Measurements from ENCODE around the gene CNGA3.

Gene CNGA3

DNA sequence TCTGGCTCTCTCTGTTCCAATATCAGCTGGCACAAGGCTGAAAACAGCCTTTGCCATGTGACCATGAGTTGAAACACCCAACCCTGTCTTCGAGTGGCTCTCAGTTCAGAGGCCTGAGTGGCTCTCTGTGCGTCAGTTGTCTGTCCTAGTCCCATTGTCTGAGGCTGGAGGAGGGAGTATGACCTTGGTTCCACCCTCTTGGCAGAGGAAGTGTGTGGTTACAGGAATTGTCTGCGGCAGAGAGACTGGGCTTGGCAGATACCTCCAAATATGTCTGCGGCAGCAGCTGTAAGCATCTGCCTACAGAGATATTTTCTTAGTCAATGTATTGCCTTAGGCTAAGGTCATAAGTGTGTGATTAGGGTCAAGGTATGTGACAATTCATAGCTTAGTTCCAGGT, 32.6 kb downstream of the CNGA3 start:
- DNase-seq, result no peak

DNA sequence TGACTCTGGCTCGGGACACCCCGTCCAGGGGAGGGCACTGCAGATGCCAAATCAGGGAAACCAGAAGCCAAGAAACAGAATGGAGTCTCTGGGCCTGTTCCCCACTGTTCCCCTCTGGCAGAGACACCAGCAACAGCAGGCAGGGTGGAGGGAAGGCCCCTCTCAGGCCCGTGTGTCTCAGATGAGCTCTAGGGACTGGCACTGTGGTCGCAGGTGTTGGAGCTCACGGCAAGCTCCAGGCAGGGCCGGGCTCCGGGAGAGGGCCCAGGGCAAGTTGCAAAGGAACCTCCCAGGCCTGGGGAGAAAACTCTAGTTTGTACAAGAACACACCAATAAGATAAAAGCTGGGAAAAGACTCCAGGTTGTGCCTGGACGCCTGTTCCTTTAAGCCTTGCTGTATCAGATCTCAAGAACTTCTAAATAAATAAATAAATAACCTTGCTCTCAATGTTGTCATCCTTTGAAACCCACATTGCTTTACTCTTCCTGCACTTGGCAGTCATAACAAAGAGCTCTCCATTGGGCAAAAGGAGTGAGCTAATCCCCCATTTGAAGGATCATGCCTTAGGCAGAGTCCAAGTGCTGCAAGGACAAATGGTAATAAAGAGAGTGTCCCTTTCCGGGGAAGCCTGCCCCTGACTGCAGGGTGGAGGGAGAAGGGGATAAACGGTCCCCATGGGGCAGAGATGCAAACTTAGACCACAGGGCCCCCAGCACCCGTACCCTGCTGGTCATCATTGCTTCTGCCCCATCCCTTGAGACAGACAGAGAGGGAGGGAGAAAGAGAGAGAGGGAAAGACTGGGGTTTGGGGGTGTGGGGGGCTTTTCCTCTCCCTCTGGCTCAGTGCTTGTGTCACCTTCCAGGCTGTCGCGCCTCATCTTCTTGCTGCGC, 33.3 kb downstream of the CNGA3 start:
- no peak for DNase-seq

DNA sequence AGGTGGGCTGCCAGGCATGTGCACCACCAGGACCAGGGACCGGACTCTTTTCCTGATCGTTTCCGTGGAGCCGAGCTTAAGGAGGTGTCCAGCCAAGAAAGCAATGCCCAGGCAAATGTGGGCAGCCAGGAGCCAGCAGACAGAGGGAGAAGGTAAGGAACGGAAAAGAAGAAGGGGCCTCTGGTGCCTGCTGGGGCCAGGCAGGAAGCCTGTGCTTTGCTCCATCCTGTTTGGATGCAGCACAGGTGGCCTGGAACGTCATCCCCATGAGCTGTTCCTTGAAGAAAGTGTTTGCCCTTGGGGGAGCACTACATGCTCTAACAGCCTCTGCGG, 33.9 kb downstream of the CNGA3 start:
- no peak for DNase-seq

DNA sequence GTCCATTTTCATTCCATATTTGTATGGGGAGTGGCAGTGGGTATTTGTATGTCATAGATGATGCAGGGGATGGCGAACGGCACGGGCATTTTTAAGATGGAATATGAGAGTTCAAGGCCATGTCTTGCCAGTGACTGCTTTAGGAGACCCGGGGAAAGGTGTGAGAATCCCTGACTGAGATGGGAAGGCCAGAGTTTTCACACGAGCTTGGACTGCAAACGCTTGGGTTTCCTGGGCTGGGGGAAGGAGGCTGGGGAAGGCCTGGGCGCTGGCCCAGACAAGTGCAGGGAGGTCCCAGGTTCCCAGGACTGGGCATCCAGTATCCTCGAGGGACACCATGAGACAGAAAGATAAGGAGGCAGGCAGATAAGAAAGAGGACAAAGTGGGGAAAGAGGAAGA, 35.2 kb downstream of the CNGA3 start:
- no peak for DNase-seq

DNA sequence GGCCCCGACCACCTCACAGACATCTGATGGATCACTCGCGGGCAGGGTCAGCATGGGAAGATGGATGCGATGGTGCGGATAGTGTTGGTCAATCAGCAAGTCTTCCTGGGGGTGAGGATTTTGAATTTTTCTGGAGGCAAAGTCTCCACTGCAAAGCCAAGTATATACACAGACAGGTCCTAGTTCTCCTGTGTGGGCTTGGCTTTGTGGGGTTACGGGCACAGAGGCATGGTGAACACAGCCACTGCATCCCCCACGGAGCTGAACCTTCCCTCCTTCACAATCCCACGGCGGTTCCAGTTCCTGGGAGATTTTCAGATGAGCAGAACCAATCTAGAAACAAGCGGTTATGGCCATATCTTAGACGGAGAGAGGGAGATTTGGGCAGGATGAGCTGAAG, 35.8 kb downstream of the CNGA3 start:
- no peak for DNase-seq

DNA sequence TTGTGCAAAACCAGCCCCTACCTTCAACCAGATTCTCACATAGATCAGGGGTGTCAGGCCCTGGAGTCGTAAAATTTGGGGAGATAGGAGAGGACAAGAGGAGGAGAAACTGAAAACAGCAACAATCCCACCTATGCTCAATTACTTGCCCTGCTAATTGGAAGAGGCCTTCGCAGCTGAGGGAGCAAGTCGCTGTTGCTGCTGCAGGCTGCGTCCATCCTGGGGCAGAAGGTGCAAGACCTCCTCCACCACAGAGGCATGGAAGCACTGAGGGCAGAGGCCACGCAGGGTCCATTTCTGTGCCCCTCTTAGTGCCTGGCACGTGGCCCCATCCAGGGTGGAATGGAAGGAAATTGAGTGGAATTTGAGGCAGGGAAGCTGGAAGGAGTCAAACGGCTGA, 36.5 kb downstream of the CNGA3 start:
- DNase-seq, result no peak

DNA sequence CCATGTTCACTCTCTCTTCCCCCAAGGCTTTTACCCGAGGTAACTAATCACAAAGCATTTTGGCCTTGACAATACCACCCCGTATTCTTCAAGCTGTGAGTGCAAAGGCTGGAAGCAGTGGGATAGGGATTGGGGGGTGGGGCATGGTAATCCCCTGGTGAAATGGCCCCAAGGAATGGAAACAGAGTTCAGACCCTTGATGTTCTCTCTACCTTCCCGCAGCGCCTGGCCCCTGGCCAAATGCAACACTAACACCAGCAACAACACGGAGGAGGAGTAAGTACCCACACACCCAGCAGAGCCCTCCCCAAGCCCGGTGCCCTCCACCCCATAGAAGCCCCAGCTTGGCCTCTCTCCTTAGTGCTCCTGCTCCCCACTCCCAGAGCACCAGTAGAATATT, 36.9 kb downstream of the CNGA3 start:
- DNase-seq, result no peak

DNA sequence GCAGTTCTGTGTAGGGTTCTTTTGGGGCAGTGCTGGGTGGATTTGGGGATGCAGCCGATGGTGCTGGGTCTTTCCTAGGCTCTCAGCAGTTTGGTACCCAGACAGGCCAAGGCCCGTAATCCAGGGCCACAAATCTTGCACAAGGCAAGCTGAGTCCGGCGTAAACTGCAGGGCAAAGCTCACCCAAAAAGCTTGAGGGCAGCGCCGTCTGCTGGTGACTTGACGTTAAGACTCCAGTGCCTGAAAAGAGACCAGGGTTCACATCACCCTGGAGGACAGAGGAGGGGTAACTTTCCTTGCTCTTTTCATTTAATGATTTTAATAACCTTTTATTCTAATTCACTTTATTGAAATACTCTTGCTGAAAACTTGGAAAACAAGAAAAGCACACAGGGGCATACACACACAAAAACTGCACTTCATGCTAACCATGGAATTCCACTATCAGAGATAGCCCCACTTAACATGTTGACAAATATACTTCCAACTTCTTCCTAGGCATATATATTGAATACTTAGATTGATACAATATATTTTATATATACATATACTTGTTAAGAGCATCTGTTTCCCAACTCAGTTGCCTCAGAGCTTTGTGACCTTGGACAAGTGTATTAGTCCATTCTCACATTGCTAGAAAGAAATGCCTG, 38.9 kb downstream of the CNGA3 start:
- DNase-seq, result peak; percentile 9

DNA sequence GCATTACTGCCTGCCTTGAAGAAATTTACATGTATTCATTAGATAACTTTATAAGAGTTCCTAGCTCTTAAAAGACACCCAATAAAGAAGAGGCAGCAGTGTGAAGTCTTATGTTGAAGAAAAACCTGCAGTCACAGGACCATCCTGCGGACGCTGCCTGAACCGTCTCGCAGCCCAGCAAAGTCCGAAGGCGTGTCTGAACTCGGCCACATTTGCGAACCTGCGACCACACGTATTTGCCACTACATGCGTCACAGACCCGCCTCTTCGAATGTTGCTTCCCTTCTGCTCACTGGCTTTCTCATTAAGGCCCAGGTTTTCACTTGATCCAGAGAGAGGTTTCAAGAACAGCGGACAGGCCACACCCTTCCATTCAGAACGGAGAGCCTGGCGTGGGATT, 41.2 kb downstream of the CNGA3 start:
- DNase-seq, result no peak

DNA sequence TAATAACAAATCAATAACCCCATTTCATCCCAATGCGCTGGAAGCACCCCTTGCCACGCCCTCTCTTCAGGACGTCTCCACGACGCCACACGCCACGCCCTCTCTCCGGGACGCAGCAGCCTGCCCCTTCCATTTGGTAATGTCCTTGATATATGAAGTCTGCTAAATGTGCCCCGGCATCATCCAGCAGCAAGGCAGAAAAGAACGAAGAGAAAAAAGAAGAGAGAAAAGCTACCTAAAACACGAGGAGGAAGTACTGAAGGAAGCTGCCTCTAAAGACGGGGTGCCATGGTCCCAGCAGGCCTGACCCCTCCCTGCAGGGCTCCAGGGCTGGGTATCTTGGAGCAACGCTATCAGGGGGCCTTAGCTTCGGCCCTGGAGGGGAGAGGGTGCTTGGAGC, 41.8 kb downstream of the CNGA3 start:
- no peak for DNase-seq

DNA sequence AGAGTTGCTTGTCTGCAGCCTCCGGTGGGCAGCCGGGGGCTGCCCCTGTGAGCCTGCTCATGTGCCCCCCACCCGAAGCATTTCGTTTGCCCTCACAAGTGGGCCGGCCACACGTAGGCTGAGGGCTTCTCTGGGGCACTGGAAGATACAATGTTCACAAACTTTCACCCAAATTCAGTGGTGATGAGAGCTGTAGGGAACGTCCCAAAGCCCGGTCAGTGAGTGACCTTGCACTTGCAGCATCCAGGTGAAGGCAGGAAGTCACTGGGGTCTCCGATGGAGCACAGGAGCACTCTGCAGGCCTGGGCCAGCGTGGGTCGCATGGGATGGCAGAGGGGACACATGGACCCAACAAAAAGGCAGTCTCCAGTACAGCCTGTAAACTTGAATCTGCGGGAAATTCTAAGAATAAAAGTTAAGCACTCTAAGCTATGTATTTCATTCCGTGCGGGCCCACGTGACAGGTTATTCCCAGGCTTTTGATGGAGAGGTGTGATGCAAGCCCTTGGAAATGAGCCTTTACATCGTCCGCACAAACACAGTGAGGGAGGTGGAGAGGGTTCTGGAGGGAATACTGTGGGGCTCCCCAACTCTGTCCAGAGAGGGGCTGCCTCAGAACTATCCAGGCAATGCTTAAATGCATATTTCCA, 42.5 kb downstream of the CNGA3 start:
- DNase-seq, result no peak

DNA sequence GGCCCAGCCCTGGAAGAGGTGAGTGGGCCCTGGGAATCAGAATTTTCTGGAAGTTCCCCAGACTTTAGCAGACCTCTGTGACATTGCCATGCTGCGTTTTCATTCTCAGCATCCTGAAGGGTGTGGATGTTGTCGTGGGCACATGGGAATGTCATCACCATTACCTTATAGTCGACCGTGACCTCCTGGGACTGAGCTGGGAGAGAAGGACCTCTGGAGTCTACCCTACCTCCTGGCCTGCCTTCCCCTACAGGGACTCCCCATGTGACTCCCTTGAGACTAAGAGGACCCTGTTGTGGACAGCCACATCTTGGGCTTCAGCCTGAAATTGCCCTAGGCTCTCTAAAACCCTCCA, 43.0 kb downstream of the CNGA3 start:
- DNase-seq, result no peak

DNA sequence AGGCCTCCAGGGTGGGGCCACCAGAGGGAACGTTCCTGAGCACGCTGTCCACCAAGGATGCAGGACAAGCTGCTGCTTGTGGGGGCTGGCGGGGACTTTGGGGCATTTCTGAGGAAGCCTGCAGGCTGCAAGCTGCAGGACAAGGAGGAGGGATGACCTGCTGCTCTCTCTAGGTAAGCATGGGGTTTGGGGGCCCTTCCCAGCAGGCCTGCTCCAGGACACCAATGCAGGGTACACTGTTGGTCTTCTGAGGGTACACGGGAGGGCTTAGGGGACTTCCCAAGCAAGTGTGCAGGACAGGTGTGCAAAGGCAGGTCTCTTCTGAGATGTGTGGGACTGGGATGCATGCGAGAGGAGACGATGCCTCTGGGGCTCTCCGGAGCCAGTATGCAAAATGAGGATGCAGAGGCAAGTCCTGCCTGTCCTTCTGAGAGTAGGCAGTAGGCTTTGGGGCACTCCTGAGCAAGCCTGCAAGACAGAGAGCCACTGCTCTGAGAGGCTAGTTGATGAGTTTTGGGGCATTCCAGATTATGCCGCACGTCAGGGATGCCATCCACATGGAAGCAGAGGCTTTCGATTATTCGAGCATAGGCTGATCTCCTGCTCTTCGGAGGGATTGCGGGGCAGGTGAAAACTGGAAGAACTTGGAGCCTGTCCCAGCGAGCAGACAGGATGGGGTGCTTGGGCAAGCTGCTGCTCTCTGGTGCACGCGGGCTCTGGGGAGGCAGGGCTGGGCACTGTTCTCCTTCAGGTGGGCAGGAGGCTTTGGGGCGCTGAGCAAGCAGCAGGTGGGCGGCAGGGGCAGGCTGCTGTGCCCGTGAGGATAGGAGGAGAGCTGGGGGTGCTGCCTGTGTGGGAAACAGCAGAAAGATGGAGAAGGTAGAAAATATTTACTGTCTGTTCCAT, 44.6 kb downstream of the CNGA3 start:
- DNase-seq, result no peak

DNA sequence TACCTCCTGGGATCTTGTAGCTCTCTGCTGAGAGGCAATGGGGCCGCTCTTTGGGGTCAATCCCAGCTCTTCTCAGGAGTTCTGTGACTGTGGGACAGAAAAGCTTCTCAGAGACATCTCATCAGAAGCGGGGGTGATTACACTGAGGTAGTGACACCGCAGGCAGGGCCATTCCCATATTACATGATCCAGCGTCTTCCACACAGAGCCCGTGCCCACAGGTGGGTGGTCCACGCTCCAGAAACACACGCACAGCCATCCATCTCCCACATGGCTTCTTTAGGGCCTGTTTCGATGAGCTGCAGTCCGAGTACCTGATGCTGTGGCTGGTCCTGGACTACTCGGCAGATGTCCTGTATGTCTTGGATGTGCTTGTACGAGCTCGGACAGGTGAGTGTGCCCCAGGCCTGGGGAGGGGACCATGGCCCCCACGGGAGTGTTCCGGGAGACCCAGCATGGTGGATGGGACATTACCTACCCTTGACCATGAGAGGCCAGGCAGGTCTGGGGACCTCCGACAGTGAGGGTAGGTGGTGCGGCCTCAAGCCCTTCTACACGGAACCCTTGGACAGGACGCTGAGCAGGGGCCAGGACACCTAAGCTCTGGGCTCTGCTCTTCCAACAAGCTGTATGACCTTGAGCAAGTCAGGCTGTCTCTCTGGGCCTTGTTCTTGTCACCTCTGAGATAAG, 45.5 kb downstream of the CNGA3 start:
- DNase-seq, result no peak

DNA sequence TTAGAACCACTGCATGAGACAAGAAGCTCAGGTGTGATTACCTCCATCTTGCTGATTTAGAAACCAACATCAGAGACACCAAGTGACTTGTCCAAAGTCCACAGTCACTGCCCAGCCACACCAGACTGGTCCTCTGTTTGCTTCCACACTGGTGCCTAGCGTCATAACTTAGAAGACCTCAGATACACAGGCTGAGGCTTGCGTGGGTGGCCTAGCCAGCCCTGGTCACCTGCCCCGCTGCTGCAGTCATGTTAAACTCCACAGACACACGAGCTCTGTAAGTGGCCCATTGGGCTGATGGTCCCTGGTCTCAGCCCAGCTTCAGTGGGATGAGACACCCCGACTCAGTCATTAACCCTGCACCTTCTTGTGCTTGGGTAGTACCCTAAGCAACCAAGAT, 47.1 kb downstream of the CNGA3 start:
- no peak for DNase-seq

DNA sequence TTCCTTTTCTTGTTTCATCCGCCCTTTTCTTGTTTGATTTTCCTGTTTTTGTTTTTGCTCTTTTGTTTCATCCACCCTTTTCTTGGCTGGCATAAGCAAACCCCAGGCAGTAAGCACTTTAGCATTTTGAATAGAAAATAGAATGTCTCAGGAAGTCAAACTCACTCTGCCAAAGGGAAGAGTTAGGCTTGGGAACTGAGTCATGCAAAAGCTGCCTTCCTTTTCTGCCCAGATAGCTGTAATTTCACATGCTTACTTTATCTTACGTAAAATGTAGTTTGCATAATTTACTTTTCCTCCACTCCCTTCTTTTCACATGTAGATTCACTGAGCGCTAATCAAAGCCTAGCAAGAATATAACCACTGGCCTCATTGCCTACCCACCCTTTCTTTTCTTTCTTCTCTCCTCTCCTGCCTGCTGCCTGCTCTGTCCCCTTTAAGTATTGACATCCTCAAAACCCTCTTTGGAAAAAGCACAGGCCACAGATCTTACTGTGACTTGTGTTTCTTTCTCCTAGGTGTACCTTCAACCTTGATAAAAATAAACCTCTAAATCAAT, 48.4 kb downstream of the CNGA3 start:
- no peak for DNase-seq

DNA sequence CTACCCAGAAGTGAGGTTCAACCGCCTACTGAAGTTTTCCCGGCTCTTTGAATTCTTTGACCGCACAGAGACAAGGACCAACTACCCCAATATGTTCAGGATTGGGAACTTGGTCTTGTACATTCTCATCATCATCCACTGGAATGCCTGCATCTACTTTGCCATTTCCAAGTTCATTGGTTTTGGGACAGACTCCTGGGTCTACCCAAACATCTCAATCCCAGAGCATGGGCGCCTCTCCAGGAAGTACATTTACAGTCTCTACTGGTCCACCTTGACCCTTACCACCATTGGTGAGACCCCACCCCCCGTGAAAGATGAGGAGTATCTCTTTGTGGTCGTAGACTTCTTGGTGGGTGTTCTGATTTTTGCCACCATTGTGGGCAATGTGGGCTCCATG, 49.7 kb downstream of the CNGA3 start:
- DNase-seq, result no peak

DNA sequence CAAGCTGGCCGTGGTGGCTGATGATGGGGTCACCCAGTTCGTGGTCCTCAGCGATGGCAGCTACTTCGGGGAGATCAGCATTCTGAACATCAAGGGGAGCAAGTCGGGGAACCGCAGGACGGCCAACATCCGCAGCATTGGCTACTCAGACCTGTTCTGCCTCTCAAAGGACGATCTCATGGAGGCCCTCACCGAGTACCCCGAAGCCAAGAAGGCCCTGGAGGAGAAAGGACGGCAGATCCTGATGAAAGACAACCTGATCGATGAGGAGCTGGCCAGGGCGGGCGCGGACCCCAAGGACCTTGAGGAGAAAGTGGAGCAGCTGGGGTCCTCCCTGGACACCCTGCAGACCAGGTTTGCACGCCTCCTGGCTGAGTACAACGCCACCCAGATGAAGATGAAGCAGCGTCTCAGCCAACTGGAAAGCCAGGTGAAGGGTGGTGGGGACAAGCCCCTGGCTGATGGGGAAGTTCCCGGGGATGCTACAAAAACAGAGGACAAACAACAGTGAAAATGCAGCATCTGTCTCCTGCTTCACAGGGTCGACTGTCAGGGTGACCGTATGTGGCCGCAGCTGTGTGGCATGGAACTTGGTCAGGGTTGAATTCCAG, 50.6 kb downstream of the CNGA3 start:
- DNase-seq, result no peak

DNA sequence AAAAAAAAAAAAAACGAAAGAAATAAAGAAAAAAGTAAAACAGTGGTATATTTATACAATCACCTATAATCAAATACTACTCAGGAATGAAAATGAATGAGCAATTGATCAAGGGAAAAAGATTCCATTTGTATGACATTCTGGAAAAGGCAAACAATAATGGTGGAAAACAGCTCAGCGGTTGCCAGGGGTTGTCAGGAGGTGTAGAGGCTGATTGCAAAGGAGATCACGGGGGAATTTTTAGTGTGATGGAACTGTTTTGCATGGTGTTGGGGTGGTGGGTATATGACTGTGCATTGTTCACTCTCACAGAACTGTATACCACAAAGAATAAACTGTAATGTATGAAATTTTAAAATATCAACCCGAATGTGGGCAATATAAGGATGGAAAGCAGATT, 52.9 kb downstream of the CNGA3 start:
- DNase-seq, result no peak

DNA sequence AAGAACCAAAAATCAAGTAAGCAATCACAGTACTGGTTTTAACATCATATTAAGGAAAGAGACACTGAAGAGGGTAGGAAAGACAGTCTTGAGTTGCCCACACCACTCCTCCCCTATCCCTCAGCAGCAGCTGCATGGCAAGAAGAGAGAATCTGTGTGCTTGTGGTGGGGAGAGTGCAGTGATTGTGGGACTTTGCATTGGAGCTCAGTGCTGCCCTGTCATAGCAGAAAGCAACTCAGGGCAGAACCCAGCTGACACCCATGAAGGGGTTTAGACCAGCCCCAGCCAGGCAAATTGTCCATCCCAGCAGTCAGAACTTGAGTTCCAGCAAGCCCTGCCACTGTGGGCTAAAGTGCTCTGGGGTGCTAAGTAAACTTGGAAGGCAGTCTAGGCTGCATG, 57.6 kb downstream of the CNGA3 start:
- DNase-seq, result no peak

DNA sequence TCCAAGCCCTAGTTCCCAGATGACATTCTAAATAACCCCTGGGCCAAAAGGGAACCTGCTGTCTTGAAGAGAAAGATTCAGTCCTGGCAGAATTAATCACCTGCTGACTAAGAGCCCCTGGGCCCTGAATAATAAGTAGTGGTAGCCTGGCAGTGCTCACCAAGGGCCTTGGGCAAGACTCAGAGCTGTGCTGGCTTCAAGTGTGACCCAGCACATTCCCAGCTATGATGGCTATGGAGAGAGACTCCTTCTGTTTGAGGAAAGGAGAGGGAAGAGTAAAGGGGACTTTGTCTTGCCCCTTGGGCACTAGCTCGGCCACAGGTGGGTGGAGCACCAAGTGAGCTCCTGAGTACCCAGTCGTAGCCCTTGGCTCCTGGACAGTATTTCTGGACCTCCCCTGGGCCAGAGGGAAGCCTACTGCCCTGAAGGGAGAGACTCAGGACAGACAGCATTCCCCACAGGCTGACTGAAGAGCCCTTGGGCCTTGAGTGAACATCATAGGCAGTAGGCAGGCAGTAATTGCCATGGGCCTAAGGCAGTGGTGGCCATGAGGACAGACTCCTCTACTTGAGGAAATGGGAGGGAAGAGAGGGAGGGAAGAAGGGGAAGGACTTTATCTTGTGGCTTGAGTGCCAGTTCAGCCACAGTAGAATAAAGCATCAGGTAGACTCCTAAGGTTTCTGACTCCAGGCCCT, 58.4 kb downstream of the CNGA3 start:
- DNase-seq, result no peak
